HCT116 (cell line): ENCODE results near the gene SMAGP. TPM values are rescaled to one million over a fixed set of nuclear protein-coding genes. Genes with fewer than 3 reads are reported as not detected.

Experiments
- ATAC-seq: fragments of 200-7000 bp; cut with Tn5 transposase; 2 replicates; pipeline ENCODE4 v1.9.1; 2020; ENCODE audit warnings: mild to moderate bottlenecking, moderate library complexity
- BruUV-seq: library from RNA; stranded (reverse); fragments of 400-500 nt; replicated peaks from 2 replicates; lab custom pipeline; 2021; lab: Mats Ljungman, UMichigan
- CTCF ChIA-PET: fragments of 300-600 bp; sonication (Branson Sonifier 250); formaldehyde crosslinking; loops from one replicate; lab custom pipeline; 2021; ENCODE audit warnings: antibody characterized with exemption; lab: Charles Lee
- POLR2A ChIA-PET: fragments of 300-600, 350-600 bp; sonication (Branson Sonifier 250); formaldehyde crosslinking; loops from one replicate; lab custom pipeline; 2021; ENCODE audit warnings: antibody characterized with exemption; lab: Charles Lee
- RAD21 ChIA-PET, 2 experiments: fragments of 300-600 bp; sonication (Branson Sonifier 250); formaldehyde crosslinking; loops; one replicate each; lab custom pipeline; 2023; ENCODE audit warnings: low total read pairs in 2 of 2; ENCODE audit not compliant: uncharacterized antibody in 2 of 2, unreplicated experiment in 2 of 2, low non-redundant PET in 1 of 2; lab: Charles Lee
- DNase-seq: peaks from one replicate; pipeline ENCODE4 v3.0.0-alpha.2; 2010; ENCODE audit warnings: low read depth, low spot score
- H2AFZ ChIP-seq: fragments of 200-600 bp; shearing (Covaris generic), sonication (generic); 2 replicates; pipeline ENCODE4 v1.6.1; 2017; ENCODE audit warnings: low read depth, mixed run types, mixed read lengths, antibody characterized with exemption, low read length; ENCODE audit not compliant: poor library complexity, severe bottlenecking
- H3K27ac ChIP-seq: 2 replicates; pipeline ENCODE4 v1.5.1; 2012; ENCODE audit warnings: low read depth, low read length
- H3K27me3 ChIP-seq: fragments of 200-600 bp; sonication (generic); 2 replicates; pipeline ENCODE4 v1.6.1; 2016; ENCODE audit warnings: mixed run types, low read length, mixed read lengths; ENCODE audit not compliant: insufficient read depth
- H3K36me3 ChIP-seq, 2 experiments: fragments of 200-500 bp in 1 of 2; fragments of 200-600 bp in 1 of 2; sonication (Bioruptor generic) in 1 of 2; sonication (generic) in 1 of 2; 2 replicates each; pipeline versions ENCODE4 v1.5.1 to v1.6.1; 2014 to 2016; ENCODE audit warnings: low read length in 2 of 2, inconsistent platforms in 1 of 2, mixed read lengths in 1 of 2, mixed run types in 1 of 2; ENCODE audit not compliant: insufficient read depth in 2 of 2, control insufficient read depth in 1 of 2
- H3K4me1 ChIP-seq, 2 experiments: fragments of 200-600 bp in 1 of 2; sonication (generic) in 1 of 2; 2 replicates each; pipeline versions ENCODE4 v1.5.1 to v1.6.1; 2012 to 2017; ENCODE audit warnings: low read length in 2 of 2, inconsistent platforms in 1 of 2, mild to moderate bottlenecking in 1 of 2, mixed read lengths in 1 of 2, mixed run types in 1 of 2, moderate library complexity in 1 of 2; ENCODE audit not compliant: insufficient read depth in 2 of 2, control insufficient read depth in 1 of 2
- H3K4me2 ChIP-seq: fragments of 200-600 bp; sonication (generic); 2 replicates; pipeline ENCODE4 v1.6.1; 2017; ENCODE audit warnings: mixed run types, low read length, mixed read lengths
- H3K4me3 ChIP-seq, 2 experiments: fragments of 200-600 bp in 1 of 2; sonication (generic) in 1 of 2; replicated peaks in 1 of 2; 2 replicates each; pipeline ENCODE4 v1.5.1; 2011 to 2016; ENCODE audit warnings: low read length in 2 of 2, control low read depth in 1 of 2, low read depth in 1 of 2, mild to moderate bottlenecking in 1 of 2, mixed read lengths in 1 of 2, mixed run types in 1 of 2
- H3K79me2 ChIP-seq: fragments of 200-600 bp; sonication (generic); 2 replicates; pipeline ENCODE4 v1.6.1; 2017; ENCODE audit warnings: mild to moderate bottlenecking, mixed run types, low read length, moderate library complexity, mixed read lengths; ENCODE audit not compliant: insufficient read depth
- H3K9ac ChIP-seq: fragments of 200-600 bp; sonication (generic); 2 replicates; pipeline ENCODE4 v1.6.1; 2016; ENCODE audit warnings: low read length, mixed read lengths
- H3K9me2 ChIP-seq: fragments of 200-600 bp; sonication (generic), shearing (Covaris generic); 2 replicates; pipeline ENCODE4 v1.6.1; 2017; ENCODE audit warnings: mixed run types, mild to moderate bottlenecking, moderate library complexity; ENCODE audit not compliant: insufficient read depth
- H3K9me3 ChIP-seq, 2 experiments: fragments of 200-500 bp in 1 of 2; fragments of 200-600 bp in 1 of 2; sonication (Bioruptor generic) in 1 of 2; sonication (generic) in 1 of 2; 2 replicates each; pipeline ENCODE4 v1.6.1; 2014 to 2017; ENCODE audit warnings: low read length in 2 of 2, mixed read lengths in 2 of 2, inconsistent platforms in 1 of 2, low read depth in 1 of 2, mild to moderate bottlenecking in 1 of 2, mixed run types in 1 of 2, moderate library complexity in 1 of 2; ENCODE audit not compliant: control insufficient read depth in 1 of 2, insufficient read depth in 1 of 2
- H4K20me1 ChIP-seq: fragments of 200-600 bp; sonication (generic), shearing (Covaris generic); 2 replicates; pipeline ENCODE4 v1.6.1; 2017; ENCODE audit warnings: mixed run types, mild to moderate bottlenecking, moderate library complexity; ENCODE audit not compliant: insufficient read depth
- CBX3 ChIP-seq: IDR thresholded peaks from 2 replicates; pipeline ENCODE4 v1.6.1; 2012; ENCODE audit warnings: low read depth
- CEBPB ChIP-seq: IDR thresholded peaks from 2 replicates; pipeline ENCODE4 v1.6.1; 2012; ENCODE audit warnings: low read depth
- EGR1 ChIP-seq: IDR thresholded peaks from 2 replicates; pipeline ENCODE4 v1.6.1; 2012; ENCODE audit warnings: low read depth
- EZH2 ChIP-seq: fragments of 200-600 bp; sonication (generic); IDR thresholded peaks from 2 replicates; pipeline ENCODE4 v1.6.1; 2017; ENCODE audit warnings: antibody characterized with exemption, mixed run types
- EZH2phosphoT487 ChIP-seq: fragments of 200-600 bp; IDR thresholded peaks from 2 replicates; pipeline ENCODE4 v1.6.1; 2018; ENCODE audit warnings: antibody characterized with exemption, borderline replicate concordance
- FOSL1 ChIP-seq: IDR thresholded peaks from 2 replicates; pipeline ENCODE4 v1.6.1; 2012; ENCODE audit warnings: low read depth
- JUND ChIP-seq: IDR thresholded peaks from 2 replicates; pipeline ENCODE4 v1.6.1; 2012
- POLR2A ChIP-seq: IDR thresholded peaks from 2 replicates; pipeline ENCODE4 v1.7.0; 2011; ENCODE audit warnings: borderline replicate concordance; ENCODE audit not compliant: insufficient read depth, insufficient read length; ENCODE audit errors: extremely low read depth
- POLR2AphosphoS5 ChIP-seq: IDR thresholded peaks from 2 replicates; pipeline ENCODE4 v1.6.1; 2011; ENCODE audit warnings: mild to moderate bottlenecking, low read depth, low read length, moderate library complexity
- SIN3A ChIP-seq: IDR thresholded peaks from 2 replicates; pipeline ENCODE4 v1.6.1; 2012; ENCODE audit warnings: low read depth
- SRF ChIP-seq: IDR thresholded peaks from 2 replicates; pipeline ENCODE4 v1.6.1; 2012; ENCODE audit warnings: low read depth
- TCF7L2 ChIP-seq: IDR thresholded peaks from 2 replicates; pipeline ENCODE4 v1.7.0; 2011; ENCODE audit warnings: borderline replicate concordance, inconsistent platforms; ENCODE audit not compliant: insufficient read depth, insufficient read length; ENCODE audit errors: extremely low read depth
- YY1 ChIP-seq: IDR thresholded peaks from 2 replicates; pipeline ENCODE4 v1.6.1; 2011; ENCODE audit warnings: low read length, low read depth, moderate library complexity, mild to moderate bottlenecking; ENCODE audit not compliant: insufficient replicate concordance; ENCODE audit errors: extremely low read depth
- intact Hi-C: fragments of 100-400 bp; cut with micrococcal nuclease; formaldehyde crosslinking; loops from 2 replicates; pipeline ENCODE4 v1.10.0; 2022
- total RNA-seq: library from RNA; stranded (reverse); gene quantifications from one replicate; pipeline ENCODE4 v1.2.1, GENCODE V29; 2021; ENCODE audit not compliant: unreplicated experiment
- TF ChIP-seq, protein P1 (sequence below), 3 experiments: fragments of 200-600 bp in 1 of 3; sonication (generic) in 1 of 3; IDR thresholded peaks in 2 of 3; conservative IDR thresholded peaks in 1 of 3; 2 replicates each; pipeline ENCODE4 v1.5.1; 2012 to 2017; ENCODE audit warnings: low read depth in 2 of 3, low read length in 2 of 3, antibody characterized with exemption in 1 of 3, borderline replicate concordance in 1 of 3, control low read depth in 1 of 3, mild to moderate bottlenecking in 1 of 3, mixed read lengths in 1 of 3, mixed run types in 1 of 3, moderate library complexity in 1 of 3; ENCODE audit not compliant: insufficient read depth in 1 of 3
- TF ChIP-seq, protein P2 (sequence below): IDR thresholded peaks from 2 replicates; pipeline ENCODE4 v1.6.1; 2012

Gene SMAGP
- total RNA-seq, 1 experiment from 2014 or later = 39.9 TPM

GRCh38 chr12:51202718-51203117 is 67.5 kb downstream of the SMAGP start:
- Histone ChIP-seq H3K4me1 (peaks cover 12 to 20% of the 10 kb centered on the region in 2 experiments), H3K9me3 (no peaks in the 10 kb centered on the region), H3K27ac (no peak overlapping the region), H4K20me1 (no peaks in the 10 kb centered on the region), H2AFZ (no peak overlapping the region), H3K4me3 (no peak overlapping the region), H3K79me2 (no peaks in the 10 kb centered on the region), H3K9ac (no peak overlapping the region), H3K36me3 (no peaks in the 10 kb centered on the region), H3K27me3 (no peaks in the 10 kb centered on the region), H3K4me2 (no peak overlapping the region), H3K9me2 (no peaks in the 10 kb centered on the region)
- BruUV-seq = no TSS peak
- CTCF ChIA-PET = no interaction called here
- DNase-seq = no peak
- no peak for ATAC-seq
- RAD21 ChIA-PET = no interaction called here
- intact Hi-C loops = no loop called here
- POLR2A ChIA-PET = no interaction called here
- TF ChIP-seq JUND (no peak), YY1 (no peak), SRF (no peak), EZH2 (no peak), EGR1 (no peak), POLR2A (no peak), POLR2AphosphoS5 (no peak), SIN3A (no peak), CBX3 (no peak), EZH2phosphoT487 (no peak), FOSL1 (no peak), TCF7L2 (no peak), CEBPB (no peak)
- TF ChIP-seq, protein P1, sequence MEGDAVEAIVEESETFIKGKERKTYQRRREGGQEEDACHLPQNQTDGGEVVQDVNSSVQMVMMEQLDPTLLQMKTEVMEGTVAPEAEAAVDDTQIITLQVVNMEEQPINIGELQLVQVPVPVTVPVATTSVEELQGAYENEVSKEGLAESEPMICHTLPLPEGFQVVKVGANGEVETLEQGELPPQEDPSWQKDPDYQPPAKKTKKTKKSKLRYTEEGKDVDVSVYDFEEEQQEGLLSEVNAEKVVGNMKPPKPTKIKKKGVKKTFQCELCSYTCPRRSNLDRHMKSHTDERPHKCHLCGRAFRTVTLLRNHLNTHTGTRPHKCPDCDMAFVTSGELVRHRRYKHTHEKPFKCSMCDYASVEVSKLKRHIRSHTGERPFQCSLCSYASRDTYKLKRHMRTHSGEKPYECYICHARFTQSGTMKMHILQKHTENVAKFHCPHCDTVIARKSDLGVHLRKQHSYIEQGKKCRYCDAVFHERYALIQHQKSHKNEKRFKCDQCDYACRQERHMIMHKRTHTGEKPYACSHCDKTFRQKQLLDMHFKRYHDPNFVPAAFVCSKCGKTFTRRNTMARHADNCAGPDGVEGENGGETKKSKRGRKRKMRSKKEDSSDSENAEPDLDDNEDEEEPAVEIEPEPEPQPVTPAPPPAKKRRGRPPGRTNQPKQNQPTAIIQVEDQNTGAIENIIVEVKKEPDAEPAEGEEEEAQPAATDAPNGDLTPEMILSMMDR (IDR thresholded peaks at IDR 0.05 in 2 of 3, conservative IDR thresholded peaks at IDR 0.05 in 1 of 3; ENCODE audit: borderline replicate concordance in 1 of 3, insufficient read depth in 1 of 3, low read depth in 2 of 3, low read length in 2 of 3) = no peak
- TF ChIP-seq, protein P2, sequence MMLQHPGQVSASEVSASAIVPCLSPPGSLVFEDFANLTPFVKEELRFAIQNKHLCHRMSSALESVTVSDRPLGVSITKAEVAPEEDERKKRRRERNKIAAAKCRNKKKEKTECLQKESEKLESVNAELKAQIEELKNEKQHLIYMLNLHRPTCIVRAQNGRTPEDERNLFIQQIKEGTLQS = no peak
